GM12801 (cell line): Measurements from ENCODE around the gene EPHA2.

Experiments
- TF ChIP-seq, protein P1 (sequence below): IDR thresholded peaks from one replicate; pipeline ENCODE4 v1.5.1; 2011; ENCODE audit warnings: control low read depth; ENCODE audit not compliant: insufficient read length; ENCODE audit errors: extremely low read depth

The EPHA2 gene

GRCh38 chr1:16099412-16099811 is 56.5 kb downstream of the EPHA2 start:
- TF ChIP-seq, protein P1, sequence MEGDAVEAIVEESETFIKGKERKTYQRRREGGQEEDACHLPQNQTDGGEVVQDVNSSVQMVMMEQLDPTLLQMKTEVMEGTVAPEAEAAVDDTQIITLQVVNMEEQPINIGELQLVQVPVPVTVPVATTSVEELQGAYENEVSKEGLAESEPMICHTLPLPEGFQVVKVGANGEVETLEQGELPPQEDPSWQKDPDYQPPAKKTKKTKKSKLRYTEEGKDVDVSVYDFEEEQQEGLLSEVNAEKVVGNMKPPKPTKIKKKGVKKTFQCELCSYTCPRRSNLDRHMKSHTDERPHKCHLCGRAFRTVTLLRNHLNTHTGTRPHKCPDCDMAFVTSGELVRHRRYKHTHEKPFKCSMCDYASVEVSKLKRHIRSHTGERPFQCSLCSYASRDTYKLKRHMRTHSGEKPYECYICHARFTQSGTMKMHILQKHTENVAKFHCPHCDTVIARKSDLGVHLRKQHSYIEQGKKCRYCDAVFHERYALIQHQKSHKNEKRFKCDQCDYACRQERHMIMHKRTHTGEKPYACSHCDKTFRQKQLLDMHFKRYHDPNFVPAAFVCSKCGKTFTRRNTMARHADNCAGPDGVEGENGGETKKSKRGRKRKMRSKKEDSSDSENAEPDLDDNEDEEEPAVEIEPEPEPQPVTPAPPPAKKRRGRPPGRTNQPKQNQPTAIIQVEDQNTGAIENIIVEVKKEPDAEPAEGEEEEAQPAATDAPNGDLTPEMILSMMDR = no peak

DNA sequence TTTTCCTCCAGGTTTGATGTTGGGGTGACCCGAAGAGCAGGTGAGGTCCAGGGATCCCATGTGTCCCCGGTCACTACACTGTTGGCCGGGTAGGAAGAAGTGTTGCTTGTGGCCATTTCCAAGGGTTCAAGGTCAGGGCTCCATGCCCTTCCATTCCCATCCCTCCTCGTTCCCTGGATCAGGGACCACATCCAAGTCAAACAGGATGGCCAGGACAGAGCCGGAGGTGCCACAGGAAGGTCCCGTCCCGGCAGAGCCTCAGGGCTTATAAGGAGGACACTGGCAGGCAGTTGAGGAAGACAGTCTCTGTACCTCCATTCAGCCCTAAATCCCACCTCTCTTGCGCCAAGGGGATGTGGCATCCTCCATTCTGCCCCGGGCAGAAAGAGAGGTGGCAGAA is 60.4 kb downstream of the EPHA2 start:
- TF ChIP-seq, protein P1 = no peak

- TF ChIP-seq, protein P1 = no peak
These were observed 61.3 kb downstream of the EPHA2 start for GRCh38 chr1:16094453-16095158.

- TF ChIP-seq, protein P1 = no peak
These were observed 62.3 kb downstream of the EPHA2 start for GRCh38 chr1:16093611-16094010.

- TF ChIP-seq, protein P1 = no peak
These were observed 62.9 kb downstream of the EPHA2 start for GRCh38 chr1:16092923-16093511.

GRCh38 chr1:16092097-16092922 is 63.6 kb downstream of the EPHA2 start:
- TF ChIP-seq, protein P1 = no peak

- TF ChIP-seq, protein P1 = no peak
These were observed 64.6 kb downstream of the EPHA2 start for GRCh38 chr1:16091296-16091695.
